Activated CD4-positive, alpha-beta T cell treated with anti-CD3 and anti-CD28 coated beads, Interleukin-2, Interleukin-6, amounts not matched to agents 100 ng/mL and 50 ng/mL, durations not matched to agents 16 hours and 8 hours (primary cell): ENCODE data around the gene AFTPH.
A peak's percentile ranks its signal among the peaks of the same experiment; 100 is the strongest.

Experiments
- DNase-seq: peaks from one replicate; pipeline ENCODE4 v3.0.0-alpha.2; 2020

Gene AFTPH

DNA sequence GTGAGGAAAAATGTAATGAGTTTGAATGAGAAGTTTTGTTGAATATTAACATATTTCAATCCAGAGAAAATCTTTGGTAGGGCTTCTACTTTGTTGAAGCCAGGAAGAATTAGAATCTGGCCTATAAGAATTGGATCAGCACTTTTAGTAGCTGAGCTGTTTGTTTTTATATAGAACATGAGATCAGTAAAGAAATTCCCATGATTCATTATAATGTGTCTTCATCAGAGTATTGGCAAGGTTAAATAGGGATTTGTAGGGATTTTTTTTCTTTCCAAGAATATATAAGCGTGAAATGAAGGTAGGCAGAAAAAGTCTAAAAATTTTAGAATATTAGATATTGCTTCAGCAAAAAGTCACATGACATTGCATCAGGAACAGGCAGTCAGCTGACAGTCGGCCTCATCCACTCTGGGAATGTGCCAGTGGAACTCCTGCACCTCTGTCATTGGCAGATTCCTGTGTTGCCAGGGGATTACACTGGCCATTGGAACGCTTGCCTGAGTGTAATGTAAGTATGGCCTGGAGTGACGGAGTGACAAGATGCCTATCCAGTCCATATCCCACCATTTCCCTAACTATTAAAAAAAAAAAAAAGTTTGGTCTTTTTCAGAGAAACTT lies 69.0 kb downstream of the AFTPH start:
- no peak for DNase-seq

DNA sequence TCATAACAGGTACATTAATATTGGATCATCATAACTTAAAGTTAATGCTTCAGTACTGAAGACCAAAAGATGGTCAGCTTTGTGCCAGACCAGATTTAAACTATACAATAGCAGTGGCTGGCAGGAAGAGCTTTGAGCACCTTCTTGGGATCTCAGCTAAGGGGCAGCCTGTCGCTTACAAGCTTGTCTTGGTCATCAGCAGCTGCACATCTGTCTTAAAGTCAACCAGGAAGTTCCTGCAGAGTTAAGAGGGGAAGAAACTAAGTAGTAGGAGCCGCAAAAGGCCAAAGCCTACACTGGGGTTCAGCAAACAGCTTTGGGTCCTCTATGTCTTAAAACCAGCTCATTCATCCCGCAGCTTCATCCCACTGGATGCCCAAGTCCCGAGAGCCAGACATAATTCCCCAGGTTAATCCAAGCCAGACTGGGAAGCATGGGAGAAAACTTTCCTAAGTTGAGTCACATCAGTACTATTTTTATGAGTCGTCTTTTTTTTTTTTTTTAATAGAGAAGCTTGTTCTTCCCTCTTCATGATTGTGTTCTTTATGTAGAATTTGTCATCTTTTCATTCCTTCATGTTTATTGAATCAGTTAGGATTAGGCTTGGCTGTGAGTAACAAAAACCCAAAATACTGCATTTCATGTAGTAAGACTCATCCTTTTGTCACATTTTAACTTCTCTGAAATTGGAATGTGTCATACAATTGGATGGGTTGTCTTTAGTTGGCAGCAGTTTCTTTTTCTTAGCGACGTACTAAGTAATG lies 70.3 kb downstream of the AFTPH start:
- DNase-seq = no peak

DNA sequence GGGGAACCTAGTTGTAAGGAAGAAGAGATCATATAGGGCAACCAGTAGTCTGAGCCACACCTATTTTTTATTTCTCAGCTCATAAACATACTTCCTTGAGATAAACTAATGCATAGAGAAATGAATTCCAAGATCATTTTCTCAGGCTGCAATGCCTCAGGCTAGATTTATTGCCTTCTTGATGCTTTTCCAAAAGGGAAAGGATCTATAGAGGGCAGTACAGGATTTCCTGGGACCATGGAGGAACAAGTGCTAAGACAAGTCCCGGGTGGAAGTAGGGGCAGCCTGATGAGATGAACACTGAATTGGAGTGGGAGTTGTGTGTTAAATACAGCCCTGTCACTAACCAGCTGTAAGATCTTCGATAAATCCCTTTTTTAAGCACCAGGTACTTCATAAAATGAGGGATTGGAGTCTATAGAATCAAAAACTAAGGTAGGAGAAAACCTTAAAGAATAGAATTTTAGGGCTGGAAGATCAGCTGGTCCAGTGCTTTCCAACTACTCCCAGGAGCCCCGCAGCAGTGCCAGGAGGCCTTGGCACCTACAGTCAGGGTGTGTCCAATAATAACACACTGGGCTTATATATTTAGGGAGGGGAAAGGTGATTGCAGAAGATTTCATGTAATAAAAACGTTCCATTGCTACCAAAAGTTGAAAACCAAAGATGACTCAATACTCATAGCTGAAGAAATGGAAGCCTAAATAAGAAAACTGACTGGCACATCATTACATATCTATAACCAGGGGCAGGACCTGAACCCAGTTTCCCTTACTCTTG lies 71.5 kb downstream of the AFTPH start:
- no peak for DNase-seq

DNA sequence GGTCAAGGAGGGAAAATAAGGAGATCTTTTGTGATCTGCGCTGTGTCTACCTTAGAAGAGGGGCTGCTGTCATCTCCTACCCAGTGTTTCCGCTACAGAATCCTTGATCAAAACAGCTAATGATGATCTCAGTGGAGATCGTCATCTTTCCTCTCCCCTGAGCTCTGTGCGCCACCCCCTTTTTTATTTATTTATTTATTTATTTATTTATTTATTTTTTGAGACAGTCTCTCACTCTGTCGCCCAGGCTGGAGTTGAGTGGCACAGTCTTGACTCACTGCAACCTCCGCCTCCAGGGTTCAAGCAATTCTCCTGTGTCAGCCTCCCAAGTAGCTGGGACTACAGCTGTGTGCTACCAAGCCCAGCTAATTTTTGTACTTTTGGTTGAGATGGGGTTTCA lies 74.1 kb downstream of the AFTPH start:
- DNase-seq = no peak

DNA sequence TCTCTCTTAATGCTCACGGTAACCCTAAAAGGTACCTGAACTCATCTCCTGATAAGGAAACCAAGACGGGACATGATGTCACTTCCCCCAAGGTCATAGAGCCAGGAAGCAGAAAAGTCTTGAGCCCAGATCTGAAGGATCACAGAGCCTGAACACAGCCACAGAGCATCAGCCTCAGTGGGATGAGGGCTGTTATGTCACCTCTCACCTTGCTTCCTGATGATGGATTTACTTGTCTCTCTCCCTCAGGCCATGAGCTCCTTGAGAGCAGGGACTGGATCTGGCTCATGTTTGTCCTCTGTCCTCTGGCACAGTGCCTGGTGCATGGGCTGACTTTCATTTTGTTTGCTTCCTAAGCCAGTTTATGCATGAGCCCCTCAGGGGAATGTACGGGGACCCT lies 75.3 kb downstream of the AFTPH start:
- DNase-seq = no peak

DNA sequence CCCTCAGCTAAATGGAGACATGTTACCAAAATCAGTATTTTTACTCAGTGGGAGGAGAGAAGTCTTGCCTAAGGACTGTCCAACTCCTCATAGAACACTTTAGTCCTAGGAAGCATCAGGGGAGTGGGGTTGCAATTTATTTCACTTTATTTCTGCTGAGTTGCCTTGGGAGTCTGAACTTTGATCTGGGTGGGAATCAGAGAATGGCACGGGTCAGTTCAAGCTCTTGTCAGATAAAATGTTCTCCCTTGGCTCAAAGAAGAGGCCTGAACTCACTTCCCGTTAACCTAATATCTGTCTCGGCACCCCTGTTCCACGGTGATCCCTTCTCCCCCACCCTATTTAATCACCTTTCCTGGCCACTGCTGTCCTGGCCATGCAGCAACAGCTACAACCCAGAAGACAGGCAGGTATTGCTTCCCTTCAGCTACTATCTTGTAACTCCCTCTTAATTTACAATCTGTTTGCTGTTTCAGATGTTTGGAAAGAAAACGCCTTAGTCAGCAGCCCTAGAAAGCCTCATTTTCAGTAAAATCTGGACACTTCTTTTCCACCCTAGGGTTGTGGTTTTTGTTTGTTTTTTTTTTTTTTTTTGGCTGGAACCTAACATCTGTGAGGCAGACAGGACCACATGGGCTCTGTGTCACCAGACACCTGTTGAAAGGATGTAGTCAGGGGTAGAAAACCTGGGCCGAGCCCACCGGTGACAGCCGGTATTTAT lies 77.1 kb downstream of the AFTPH start:
- no peak for DNase-seq

DNA sequence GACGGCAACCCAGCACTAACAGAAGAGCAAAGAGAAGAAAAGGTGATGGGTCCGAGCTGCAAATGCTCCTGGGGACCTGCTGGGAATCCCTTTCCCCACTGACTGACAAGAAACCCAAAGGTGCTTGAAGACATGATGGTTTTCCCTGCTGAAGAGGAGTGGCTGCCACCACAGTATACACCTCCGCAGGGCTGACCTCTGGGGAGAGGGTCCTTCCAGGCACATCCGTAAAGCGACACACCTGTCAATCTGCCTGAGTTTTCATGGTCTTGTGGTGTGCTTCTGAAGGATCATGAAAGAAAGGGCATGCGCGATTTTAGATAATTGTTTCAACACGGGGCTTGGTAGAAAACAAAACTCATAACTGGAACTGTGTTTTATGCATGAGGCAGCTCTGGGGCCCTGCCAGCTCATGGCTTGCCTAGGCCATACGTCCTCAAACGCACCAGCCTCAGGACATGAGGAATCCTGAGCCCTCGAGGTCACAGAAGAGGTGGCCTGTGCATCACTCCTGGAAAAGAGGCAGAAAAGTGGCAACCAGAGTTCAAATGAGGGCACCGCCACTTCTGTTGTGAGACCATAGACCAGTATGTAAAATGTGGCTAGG lies 77.8 kb downstream of the AFTPH start:
- no peak for DNase-seq

DNA sequence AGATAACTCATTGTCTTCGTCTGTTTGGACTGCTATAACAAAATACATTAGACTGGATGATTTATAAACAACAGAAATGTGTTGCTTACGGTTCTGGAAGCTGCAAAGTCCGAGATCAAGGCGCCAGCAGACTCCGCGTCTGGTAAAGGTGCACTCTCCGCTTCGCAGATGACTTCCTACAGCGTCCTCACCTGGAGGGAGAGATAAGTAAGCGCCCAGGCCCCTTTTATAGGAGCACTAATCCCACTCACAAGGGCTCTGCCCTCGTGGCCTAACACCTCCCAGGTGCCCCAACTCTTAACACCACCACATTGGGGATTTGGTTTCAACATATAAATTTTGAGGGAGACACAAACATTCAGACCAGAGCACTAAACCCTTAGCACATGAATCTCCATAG lies 78.3 kb downstream of the AFTPH start:
- DNase-seq = no peak

DNA sequence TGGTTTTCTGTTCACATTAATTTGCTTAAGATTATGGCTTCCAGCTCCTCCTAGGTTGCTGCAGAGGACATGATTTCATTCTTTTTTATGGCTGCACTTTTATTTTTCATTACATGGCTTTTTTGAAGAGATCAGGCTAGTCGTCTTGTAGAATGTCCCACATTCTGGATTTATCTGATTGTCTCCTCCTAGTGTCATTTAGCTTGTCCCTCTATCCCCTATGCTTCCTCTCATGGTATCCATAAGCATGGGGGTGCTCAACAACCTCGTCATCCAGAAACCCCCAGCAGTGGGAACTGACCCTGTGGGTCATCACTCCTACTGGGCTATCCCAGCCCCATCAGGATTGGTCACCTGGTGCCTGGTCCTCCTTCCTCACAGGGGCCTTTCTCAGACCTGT lies 80.0 kb downstream of the AFTPH start:
- no peak for DNase-seq

DNA sequence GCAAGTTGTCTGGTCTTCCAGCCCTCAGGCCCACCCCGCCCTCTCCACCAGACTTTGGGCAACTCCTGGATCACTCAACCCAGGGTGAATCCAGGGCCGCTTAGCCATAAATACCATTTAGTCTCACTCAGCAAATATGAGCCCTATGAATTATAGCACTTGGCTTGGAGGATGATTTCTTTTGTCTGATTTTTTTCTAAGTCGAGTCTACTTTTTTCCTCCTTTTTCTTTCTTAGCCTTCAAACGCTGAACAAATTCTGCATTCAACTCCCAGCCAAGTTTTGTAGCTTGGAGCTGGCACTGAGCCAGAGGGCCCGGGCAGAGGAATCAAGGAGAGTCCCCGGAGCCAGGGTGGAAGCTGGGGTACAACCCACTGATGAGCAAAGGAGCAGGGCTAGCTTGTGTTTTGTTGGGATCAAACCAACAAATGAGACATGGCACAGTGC lies 80.9 kb downstream of the AFTPH start:
- no peak for DNase-seq

DNA sequence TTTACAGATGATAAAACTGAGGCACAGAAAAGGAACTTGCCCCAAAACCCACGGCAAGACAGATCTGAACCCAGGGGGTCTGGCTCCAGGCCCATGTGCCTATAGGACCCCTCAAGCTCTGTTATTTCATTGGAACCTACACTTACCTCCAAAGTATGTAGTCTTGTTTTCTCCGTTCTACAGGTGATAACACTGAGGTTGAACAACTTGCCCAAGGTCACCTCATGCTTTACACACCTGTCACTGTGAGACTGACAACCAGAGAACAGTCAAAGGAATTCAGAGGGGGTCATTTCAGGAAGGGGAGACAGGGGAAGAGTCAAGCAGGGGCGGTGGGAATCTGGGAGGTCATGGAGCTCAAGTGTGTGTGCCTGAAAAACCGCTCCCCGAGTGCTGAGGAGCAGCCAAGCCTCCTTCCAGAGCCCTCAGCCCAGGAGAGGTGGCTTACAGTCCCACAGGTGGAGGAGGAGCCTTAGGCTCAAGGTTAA lies 81.9 kb downstream of the AFTPH start:
- DNase-seq = no peak

DNA sequence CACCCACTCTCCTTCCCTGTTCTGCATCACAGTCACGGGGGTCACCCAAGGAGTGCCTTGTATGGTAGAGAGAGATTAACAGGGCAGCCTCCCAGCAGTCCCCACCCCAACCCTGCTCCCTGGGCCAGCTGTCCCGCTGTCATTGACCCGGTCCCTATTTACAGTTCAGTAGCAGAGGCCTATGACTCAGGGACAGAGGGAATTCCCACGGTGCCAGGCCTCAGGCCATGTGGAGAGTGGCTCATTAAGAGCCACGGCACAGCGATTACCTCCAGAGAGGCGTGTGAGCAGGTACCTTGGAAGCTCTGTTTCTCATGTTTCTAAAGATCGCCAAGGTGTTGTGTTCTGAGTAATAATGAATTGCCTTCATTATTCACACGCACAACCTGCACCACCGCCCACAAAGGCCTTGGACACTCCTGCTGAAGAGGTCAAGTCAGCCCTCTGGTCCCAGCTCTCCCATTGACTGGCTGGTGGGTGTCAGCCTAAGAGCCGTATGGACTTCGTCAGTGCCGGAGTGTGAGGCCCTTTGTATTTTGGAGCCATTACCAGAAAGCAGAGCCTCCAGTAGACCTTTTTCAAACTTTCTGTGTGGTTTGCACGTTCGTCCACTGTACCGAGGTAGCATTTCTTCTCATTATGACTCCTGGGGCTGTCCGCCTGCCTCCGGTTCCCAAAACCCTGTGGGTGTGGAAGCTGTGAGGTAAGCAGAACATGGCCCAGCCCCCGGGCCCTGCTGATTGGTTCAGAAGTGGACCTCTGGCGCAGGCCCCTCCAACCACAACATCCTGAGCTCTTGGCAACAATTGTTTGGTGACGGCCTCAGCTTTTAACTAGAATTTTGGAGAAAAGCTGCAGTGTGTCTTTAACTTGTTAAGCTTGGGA lies 82.6 kb downstream of the AFTPH start:
- peak; percentile 94 for DNase-seq

DNA sequence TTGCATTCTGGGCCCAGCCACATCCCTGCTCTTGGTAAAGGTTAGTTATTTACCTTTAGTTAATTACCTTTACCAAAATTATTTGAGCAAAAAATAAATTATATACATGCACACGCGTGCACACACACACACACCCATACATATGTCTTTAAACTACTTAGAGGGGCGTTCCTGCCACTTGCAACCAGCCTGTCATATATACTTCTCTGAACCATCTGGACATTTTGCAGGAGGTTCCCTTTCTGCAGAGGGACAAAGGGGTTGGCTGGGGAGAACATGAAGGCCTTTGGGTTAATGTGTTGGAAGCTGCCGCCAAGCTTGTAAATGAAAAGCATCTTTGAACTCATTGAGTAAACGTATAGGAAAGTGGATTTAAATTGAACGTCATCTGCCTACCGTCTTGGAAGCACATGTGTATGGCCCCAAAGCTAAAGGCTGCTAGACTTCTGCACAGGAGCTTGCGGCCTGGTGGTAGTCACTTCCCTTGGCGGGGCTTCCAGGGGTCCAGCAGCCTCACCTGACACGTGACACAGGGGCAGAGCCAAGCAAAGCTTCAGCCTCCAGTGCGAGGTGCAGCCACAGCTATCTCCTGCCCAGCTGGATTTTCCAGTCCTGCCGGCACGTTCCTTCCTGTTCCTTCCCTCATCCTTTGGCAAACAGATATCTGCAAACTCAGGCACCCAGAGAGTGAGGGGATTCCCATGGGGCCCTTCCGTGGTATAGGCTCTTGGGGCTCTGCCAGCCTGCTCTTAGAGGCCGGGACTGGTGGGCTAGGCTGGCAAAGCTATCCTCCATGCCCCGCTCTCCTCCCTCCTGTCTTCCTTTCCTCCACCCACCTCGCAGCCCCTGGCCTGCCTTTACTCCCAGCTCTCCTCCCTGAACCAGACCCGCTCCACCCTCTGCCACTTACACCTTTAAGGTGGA lies 83.5 kb downstream of the AFTPH start:
- DNase-seq = no peak

DNA sequence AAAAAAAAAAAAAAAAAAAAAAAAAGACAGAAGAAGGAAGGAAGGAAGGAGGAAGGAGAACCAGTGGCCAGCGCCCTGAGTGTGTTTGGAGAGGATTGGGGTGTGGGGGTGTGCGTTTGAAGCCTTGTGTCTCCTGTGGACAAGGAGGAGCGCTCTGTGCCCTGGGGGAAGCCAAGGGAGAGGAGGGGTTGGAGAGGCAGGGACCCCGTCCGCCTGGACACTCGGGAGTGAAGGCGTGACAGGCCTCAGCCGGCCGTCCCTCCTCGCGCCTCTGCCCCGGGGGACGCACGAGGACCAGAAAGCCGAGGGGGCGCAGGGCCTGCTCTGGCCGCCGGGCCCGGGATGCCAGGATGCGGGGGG lies 84.7 kb downstream of the AFTPH start:
- peak; percentile 12 for DNase-seq

DNA sequence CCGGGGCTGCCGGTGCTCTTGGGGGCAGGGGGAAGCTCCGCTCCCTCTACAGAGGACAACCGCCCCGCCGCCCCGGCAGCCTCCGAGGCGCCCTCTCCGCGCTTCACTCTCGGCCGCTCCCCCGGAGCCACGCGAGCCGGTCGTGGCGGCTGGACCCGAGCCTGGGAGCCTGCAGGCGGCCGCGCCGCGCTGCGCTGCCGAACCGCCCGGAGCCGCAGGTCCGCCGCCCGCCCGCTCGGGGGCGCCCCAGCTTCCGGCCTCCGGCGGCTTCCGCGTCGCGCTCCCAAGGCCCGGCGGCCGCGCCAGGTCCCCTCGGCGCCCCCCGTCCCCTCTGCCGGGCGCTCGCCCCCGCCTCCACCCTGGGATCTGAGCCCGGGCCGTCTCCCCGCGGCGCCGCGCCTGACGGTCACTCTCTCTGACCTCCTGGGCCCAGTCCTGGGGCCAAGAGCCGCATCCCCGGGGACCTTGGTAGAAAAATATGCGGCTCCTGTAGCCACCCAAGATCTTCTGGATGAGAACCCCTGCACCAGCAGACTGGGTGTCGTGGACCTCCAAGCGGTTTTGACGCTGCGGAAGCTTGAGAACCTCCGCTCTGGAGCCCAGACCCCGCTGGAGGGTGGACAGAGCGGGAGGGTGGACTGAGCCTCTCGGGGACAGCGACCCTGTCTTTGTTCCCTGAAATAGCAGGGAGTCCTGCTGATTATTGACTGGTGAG lies 85.3 kb downstream of the AFTPH start:
- DNase-seq = peak; percentile 79

DNA sequence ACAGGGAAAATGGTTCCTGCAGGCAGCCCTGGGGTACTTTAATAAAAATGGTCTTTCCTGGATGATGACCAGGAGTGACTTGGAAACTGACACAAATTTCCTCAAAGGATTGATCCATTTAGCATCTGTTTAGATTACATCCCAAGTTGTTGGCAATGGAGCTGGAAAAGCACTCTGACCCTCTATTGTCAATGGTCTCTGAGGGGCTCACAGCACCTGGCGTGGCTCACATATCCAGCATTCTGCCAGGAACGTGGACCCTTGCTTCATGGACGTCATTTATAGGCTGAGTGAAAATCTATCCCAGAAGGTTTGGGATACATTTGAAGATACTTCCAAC lies 85.8 kb downstream of the AFTPH start:
- DNase-seq = no peak

DNA sequence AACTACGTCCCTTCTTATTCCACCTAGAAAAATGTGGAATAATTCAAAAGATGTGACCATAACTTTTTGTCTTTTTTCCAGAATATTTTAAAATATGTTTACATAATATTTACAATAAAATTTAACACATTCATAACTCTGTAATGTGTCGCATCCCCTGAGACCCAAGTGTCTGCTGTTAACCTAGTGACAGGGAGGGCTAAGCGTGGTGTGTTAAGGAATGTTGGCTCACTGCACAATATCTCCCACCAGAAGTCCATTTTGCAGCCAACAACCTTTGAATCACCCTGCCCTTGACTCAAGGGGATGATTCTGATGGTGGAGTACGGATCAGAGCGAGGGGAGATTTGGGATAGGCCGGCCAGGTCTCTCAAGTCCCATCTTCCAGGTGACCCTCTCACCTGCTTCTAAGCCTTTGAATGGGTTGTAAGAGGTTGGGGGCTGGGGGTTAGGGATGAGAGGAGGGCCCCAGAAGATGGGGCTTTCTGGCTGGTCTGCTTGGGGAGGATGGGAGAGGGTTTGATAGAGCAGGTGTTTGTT lies 86.3 kb downstream of the AFTPH start:
- no peak for DNase-seq

DNA sequence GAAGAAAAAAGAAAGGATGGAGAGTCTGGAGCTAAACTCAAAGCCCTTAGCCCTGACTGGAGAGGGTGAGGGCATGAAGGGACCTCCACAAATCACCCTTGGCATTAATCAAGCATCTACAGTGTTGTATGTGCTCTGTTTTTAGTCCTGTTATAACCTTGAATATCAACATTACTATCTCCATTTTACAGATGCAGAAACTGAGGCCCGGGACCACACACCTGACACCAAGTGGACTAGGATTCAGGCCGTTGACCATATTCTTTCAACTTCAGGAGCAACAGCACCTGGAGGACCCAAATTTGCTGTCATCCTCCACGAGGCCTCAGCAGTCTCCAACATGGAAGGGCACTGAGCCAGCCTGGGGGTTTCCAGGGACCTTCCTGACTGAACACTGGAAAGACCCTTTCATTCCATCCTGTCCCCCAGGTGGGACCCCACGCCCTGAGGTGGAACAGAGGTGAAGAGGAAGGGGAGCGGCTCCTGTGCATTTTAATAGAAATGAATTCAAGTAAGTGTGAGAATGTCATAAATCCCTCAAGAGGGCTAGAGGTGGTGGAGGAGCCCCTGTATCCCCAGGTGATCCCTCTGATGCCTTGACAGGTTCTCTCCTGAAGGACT lies 88.6 kb downstream of the AFTPH start:
- DNase-seq = no peak

DNA sequence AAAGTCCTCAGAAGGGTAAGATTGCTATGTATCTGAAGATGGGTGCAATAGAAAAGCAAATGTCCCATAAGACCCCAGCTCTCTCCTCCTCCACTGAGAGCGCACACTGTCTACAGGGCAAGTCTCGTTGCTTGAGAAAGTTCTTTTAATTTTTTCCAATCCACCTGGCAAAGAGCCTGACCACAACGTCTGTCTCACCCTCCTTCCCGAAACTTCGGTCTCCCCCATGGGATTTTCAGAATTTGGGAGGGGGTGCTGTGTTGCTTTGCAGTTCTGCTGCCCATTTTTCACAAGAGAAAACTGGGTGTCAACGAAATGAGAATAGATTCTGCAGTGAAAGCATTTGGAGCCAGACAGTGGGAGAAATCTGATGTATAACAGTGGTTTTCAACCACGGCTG lies 89.1 kb downstream of the AFTPH start:
- DNase-seq = no peak
